GM21529 (cell line): ENCODE measurements around the gene XYLT1.

ENCODE experiments used
- ATAC-seq: cut with Tn5 transposase; IDR thresholded peaks from one replicate; pipeline ENCODE4 v1.9.1; 2021; ENCODE audit not compliant: unreplicated experiment

XYLT1 gene

DNA sequence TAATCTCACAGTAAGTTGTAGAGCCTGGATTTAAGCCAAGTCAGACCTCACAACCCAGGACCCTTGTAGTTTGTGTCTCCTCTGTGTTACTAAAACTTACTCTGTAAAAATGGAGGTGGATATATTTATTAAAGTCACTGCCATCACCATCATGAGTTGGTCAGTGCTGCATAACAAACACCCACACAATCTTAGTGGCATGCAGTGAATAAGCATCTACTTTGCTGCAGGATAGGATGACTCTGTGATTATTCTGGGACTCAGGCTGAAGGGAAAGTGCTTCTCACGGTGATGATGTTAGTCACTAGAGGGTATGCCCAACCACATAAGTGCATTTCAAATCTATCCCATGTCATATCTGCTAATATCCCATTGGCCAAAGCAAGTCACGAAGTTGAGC lies 398.7 kb downstream of the XYLT1 start:
- ATAC-seq, result no peak

DNA sequence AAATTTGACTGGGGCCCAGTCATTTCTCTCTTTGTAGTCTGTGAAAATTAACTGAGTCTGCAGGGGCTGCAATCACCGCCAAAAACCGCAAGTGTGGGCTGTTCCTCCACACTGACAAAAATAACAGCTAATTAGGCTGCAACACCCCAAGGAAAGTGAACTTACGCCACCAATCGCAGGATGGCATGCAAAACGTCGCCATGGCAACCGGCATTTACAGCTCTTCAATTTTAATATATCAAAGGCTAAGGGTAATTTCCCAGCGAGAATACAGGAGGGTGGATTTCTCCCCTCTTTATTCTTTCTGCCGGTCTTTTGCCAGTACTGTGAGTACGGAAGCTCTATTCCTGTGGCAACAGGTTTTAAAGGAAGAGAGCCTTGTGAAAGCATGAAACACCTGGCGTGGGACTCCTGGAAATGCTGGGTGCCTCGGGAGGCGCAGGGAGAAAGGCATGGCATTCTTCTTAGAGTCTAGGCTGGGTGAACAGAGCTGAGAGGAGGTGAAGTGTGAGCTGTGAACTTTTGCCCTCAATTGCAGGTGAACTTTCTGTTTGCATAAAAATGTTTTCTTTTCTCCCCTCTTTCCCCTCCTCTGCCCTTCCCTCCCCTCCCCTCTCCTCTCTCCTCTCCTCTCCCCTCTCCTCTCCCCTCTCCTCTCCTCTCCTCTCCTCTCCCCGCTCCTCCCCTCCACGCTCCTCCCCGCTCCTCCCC lies 399.7 kb downstream of the XYLT1 start:
- peak; percentile 78 for ATAC-seq

DNA sequence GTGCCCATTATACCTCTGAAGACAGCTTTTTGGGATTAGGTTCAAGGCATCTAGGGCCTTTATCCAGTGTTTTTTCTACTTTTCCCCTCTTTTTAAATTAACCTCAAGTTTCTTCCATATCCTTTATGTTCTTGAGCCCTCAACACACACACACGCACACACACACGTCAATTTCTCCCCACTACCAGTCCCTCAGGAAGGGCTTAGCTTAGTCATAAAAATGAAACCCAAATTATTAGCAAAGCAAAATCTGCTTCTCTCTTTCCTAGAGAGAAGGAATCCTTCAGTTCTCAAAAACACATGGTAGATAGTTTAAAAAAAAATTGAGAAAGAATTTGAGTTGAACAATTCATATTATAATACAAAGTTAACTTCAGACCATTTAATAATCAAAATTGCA lies 401.1 kb downstream of the XYLT1 start:
- no peak for ATAC-seq

DNA sequence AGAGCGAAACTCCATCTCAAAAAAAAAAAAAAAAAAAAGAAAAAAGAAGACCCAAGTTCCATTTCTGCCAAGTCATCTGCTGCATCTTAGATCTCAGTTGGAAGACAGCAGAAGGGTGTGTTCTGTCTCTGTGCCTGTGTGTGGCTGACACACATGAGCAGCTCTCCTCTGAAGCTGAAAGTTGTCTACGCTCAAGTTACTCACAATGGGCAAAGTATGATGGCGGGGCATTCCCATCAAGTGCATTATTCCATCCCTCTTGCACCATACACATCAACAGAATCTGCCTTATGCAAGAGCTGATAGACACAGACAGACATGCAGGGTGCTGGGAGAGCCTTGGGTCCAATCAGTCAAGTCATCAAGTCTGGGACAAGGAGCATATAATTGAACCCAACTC lies 402.2 kb downstream of the XYLT1 start:
- ATAC-seq, result peak; percentile 39

DNA sequence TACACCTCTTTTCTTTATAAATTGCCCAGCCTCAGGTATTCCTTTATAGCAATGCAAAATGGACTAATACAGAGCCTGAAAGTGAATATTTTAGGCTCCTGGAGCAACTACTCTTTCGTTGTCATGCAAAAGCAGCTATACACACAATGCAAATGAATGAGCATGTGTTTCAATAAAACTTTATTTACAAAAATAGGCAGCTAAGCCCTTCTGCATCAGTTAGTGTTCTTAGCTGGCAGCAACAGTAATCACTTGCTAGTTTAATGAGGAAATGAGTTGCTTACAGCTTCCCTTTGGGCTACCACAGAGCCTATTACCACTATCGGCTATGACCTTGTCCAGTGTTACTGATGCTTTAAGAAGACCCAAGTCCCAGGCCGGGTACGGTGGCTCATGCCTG lies 402.9 kb downstream of the XYLT1 start:
- ATAC-seq, result no peak

DNA sequence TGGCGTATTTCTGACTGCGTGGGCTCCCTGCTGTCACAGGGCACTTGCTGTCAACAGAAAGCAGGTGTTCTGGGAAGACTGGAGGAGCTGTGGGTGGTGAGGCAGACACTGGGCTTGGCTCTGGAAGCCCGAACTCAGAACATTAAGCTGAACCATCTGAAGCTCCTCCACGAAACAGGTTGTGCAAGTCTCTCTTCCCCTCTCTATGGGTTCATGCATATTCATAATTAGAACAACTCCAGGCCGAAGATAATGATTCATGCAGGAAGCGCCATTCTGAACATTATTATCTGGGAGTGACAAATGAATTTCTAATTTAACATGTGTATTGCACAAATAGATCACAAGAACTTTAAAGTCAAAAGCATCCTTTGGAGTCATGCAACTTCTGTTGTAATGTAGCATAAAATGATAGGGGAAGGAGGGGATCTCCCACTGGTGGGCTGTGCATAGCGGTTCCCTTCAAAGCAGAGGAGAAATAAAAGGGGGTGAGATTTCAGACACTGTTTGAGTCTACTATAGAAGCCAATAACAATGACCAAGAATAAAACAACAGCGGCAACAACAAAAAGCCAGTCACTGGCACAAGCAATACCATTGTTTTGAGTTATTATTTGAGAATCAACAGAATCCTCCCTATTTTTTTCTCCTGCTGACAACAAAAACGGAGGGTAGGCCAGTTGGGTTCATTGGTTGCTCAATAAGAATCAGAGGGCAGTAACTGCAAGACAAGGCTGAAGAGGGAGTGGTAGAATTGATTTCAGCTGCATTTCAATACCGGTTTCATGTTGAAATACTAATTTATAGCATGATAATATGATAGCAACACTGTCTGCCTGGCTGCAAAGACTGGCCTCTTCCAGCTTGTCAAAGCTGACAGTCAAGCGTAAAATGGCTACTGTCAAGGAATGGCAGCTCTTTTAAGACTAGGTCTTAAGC lies 407.3 kb downstream of the XYLT1 start:
- ATAC-seq, result no peak

DNA sequence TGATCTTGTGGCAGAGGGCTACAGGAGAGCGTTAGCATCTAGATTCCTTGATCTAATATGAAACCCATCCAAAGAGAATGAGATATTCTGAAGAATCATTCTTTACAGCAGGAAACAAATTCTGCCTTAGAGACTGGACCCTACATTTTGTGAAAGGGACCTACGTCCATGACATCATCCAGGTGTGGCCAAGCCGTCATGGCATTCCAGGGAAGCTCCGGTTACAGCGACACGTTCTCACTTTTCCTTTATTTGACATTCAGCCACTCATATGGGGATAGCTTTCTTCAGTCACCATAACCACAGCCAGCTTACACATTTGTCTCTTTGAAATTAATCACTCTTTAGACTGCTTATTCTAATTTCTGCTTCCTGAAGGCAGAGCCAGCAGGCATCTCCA lies 408.1 kb downstream of the XYLT1 start:
- ATAC-seq, result no peak

DNA sequence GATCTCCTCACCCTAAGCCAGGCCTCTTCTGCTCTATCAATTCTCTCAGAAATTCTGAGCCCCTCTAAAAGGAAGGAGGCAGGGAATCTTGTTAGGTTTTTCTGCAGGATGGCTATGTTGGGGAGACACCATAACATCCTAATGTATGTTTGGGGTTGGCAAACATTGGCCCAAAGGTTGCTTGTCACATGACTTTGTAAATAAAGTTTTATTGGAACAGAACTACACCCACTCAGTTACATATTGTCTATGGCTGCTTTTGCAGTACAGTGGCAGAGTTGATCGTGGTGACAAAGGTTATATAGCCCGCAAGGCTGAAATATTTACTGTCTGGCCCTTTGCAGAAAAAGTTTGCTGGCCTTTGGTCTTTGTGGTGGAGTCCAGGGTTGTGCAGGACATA lies 409.4 kb downstream of the XYLT1 start:
- no peak for ATAC-seq

DNA sequence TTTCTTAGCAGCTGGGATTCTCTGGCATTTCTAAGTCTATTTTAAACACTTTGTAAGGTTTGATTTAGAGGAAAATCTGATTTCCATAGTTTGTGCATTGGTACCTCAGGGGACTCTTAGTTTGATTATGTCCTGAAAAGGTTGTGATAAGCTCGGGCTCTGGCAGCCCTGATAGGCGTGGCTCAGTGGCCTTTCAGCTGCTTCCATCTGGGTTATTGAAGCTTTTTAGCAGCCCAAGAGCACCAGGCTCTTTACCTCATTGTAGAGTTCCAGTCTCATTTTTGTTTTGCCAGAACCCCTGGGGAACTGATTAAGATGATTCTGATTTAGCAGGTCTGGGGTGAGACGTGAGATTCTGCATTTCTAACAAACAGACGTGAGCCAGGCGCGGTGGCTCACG lies 412.3 kb downstream of the XYLT1 start:
- ATAC-seq, result no peak

DNA sequence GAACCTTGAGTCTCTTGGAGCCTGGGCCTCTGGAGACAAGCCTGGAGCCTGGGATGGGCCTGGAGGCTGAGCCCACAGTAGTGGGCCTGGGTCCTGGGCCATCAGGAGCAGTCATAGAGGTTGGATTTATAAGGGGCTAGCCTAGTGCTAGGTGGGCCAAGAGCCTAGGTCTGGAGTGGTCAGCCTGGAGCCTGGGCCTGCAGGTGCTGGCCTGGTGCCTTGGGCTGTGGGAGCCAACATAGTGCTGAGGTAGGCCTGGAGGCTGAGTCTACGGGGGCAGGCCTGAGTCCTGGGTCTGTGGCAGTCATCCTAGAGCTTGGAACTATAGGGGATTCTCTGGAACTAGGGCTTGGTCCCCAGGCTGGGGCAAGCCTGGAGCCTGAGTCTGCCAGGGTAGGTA lies 414.1 kb downstream of the XYLT1 start:
- ATAC-seq, result no peak

DNA sequence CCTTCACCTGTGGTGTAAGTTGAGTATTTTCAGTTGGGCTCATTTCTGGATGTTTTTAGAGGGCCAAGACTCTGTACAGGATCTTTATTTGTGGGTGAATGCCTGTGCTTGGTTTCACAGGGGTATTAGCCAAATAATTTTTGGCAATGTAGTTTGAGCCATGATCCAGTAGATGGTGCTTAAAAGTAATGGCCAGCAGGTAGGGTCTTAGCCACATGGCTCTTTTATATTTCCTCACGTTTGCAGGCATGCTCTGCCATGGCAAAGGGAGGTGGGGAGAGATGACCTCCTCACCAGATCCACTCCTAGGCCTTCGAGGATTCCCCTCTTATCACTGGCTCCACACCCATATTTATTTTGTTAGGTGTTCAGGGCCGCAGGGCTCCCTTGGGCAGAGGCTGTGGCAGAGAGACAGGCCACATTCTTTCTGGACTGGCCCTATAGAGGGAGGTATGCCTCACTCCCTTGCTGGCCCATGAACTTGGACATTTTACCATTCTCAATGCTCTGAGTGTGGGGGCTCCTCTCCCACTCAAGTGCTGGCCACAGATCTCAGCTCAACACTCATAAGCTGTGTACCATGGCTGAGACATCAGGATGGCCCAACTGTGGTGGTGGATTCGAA lies 417.1 kb downstream of the XYLT1 start:
- ATAC-seq, result no peak
